ENCODE data around the gene HDHD5.

HDHD5 gene

GRCh38 chr22:17105143-17106129 is 53.6 kb downstream of the HDHD5 start:
- DNase-seq = no peak

- DNase-seq = no peak
Observed at GRCh38 chr22:17104336-17104935, 54.6 kb downstream of the HDHD5 start.

GRCh38 chr22:17103351-17103750 is 55.7 kb downstream of the HDHD5 start:
- no peak for DNase-seq

DNA sequence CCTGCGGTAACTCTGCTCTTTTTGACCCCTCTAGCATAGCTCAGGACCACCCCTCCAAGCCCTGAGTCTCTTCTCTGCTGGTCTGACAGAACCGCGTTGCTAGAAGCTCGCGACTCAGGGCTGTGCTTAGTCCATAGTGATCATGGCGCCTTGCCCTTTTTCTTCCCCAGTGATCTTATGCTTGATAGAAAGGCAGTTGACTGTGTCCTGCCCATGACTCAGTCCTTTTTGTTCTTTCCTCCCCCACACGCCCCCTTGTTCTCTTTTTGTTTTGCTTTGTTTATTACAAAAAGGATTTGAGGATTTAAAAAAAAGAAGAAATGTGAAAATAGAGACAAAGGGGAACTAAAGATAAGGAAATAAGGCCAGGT is 56.8 kb downstream of the HDHD5 start:
- DNase-seq = no peak

DNA sequence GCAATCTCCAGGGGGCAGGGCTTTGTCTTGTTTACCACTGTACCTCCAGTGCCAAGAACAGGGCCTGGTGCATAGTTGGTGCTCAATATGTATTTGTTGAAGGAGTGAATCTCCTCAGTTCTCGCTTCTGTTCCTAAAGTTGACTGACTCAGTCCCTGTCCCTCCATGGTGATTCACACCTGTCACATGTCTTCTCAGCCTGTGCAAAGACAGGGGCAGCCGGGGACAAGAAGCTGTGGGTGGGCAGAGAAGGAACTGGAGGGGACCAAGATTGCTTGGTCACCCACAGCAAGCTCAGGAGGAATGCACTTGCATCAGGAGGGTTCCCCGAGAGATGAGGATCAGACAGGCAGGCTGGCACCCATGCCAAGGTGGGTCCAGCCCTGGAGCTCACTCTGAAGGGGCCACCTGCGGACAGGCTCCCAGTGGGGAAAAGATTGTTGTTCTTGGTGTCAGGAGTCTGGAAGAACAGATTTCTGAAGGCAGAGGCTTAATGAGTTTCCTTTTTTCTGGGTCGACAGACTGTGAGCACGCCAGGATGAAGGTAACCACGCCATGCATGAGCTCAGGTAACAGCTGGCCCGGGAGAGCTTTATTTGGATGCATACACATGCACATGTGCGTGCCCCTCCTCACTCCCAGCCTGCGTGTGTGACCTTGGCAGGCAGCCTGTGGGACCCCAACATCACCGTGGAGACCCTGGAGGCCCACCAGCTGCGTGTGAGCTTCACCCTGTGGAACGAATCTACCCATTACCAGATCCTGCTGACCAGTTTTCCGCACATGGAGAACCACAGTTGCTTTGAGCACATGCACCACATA is 57.4 kb downstream of the HDHD5 start:
- no peak for DNase-seq

- DNase-seq = no peak
Observed at GRCh38 chr22:17100621-17101020, 58.5 kb downstream of the HDHD5 start.

GRCh38 chr22:17098379-17098819 is 60.7 kb downstream of the HDHD5 start:
- no peak for DNase-seq

GRCh38 chr22:17097701-17098100 is 61.4 kb downstream of the HDHD5 start:
- DNase-seq = no peak

GRCh38 chr22:17097062-17097461 is 62.0 kb downstream of the HDHD5 start:
- DNase-seq = no peak

- no peak for DNase-seq
Observed at GRCh38 chr22:17096071-17096470, 63.0 kb downstream of the HDHD5 start.

DNA sequence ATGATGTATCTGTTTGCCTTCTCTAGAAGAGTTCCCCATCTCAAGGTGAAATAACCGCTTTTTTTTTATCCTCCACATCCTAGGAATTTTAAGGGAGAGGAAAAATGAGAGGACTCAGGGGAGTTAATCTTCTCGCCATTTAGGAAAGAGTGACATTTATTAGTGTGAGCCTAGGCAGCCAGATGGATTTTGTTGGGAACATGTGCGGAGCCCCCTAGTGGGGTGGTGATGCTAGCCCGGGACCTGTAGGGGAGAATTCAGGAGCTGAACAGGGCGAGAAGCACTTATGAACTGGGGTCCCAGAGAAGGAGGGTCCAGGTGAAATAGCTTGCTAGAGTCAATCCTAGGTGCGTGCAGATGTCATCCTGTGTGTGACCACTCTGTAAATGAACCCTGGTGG is 63.5 kb downstream of the HDHD5 start:
- no peak for DNase-seq

- DNase-seq = no peak
Observed at GRCh38 chr22:17093081-17093480, 66.0 kb downstream of the HDHD5 start.

DNA sequence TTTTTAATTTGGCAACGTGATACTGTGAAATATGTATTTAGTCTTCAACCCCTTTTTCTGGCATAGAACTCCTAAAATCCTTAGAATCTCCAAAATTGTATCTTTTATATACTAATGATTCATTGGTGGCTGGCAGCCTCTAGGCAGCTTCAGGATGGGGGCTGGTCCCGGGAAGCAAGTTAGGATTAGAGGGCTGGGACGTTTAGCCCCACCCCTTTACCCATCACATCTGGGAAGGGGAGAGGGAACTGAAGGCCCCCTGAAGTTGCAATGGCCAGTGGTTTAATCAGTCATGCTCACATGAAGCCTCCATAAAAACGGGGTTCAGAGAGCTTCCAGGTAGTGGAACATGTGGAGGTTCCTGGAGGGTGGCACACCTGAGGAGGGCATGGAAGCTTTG is 67.2 kb downstream of the HDHD5 start:
- DNase-seq = no peak

GRCh38 chr22:17090550-17090949 is 68.5 kb downstream of the HDHD5 start:
- DNase-seq = no peak

All from DMS153 (cell line).